ENCODE data around the gene WWOX. TPM values are rescaled to one million over a fixed set of nuclear protein-coding genes. Genes with fewer than 3 reads are reported as not detected.

WWOX gene
- total and polyA plus RNA-seq, 2 of the 8 experiments (the other 6 are each of a cell fraction or from before 2014, with no cell fraction given) = 5.4 to 16.7 TPM

GRCh38 chr16:78537511-78537910, 438.1 kb downstream of the WWOX start:
- Histone ChIP-seq H3K56ac (replicated peaks; ENCODE audit: insufficient read length, low read depth, low read length) (no peak overlapping the region), H3K4me2 (ENCODE audit: insufficient read depth in 1 of 2, low read depth in 2 of 2, low read length in 2 of 2) (no peak overlapping the region), H3K9ac (replicated peaks in 1 of 4; ENCODE audit: extremely low read depth in 1 of 4, low read depth in 3 of 4, low read length in 3 of 4) (no peak overlapping the region), H3K79me2 (ENCODE audit: control insufficient read depth in 1 of 2, insufficient read depth in 2 of 2, low read length in 2 of 2) (no peaks in the 10 kb centered on the region), H3K4me3 (ENCODE audit: extremely low read depth in 1 of 4, insufficient read depth in 2 of 4, low read depth in 3 of 4, low read length in 4 of 4) (no peak overlapping the region), H2AK5ac (ENCODE audit: low read depth, low read length) (no peak overlapping the region), H3K14ac (ENCODE audit: insufficient read length) (no peak overlapping the region), H3K9me3 (ENCODE audit: insufficient read depth in 2 of 2, low read depth in 1 of 2, low read length in 1 of 2) (no peaks in the 10 kb centered on the region), H4K20me1 (replicated peaks in 1 of 2; ENCODE audit: control insufficient read depth in 1 of 2, insufficient read depth in 2 of 2, low read length in 2 of 2) (no peaks in the 10 kb centered on the region), H3K23me2 (ENCODE audit: low read depth, low read length) (peaks cover 2% of the 10 kb centered on the region; the same call in 1 of the 2 replicates), H2AFZ (ENCODE audit: low read length) (no peak overlapping the region), H4K5ac (ENCODE audit: insufficient read length, low read depth, low read length) (no peak overlapping the region), H3K36me3 (ENCODE audit: control insufficient read depth in 2 of 4, insufficient read depth in 4 of 4, low read length in 3 of 4) (no peaks in the 10 kb centered on the region), H2BK5ac (ENCODE audit: low read depth, low read length) (no peak overlapping the region), H2BK15ac (ENCODE audit: low read length) (no peak overlapping the region), H3K27ac (ENCODE audit: low read depth, low read length) (no peak overlapping the region), H2BK20ac (ENCODE audit: low read length) (no peak overlapping the region), H3K4ac (replicated peaks; ENCODE audit: insufficient read length, low read depth, low read length) (no peak overlapping the region), H3K23ac (ENCODE audit: insufficient read length) (no peak overlapping the region), H2BK12ac (ENCODE audit: low read depth, low read length) (no peak overlapping the region), H3K18ac (ENCODE audit: extremely low read depth, low read length) (no peak overlapping the region), H3K27me3 (replicated peaks in 1 of 4; ENCODE audit: control insufficient read depth in 3 of 4, extremely low read depth in 1 of 4, insufficient read depth in 3 of 4, low read length in 3 of 4) (no peaks in the 10 kb centered on the region), H4K8ac (ENCODE audit: extremely low read depth, insufficient read depth, low read length) (no peak overlapping the region), H3K79me1 (ENCODE audit: low read depth, low read length) (no peaks in the 10 kb centered on the region), H2BK120ac (replicated peaks; ENCODE audit: low read depth, low read length) (no peak overlapping the region), H3K4me1 (replicated peaks in 1 of 4; ENCODE audit: control insufficient read depth in 3 of 4, insufficient read depth in 4 of 4, low read length in 3 of 4) (no peaks in the 10 kb centered on the region), H4K91ac (replicated peaks; ENCODE audit: insufficient read length, low read length) (no peak overlapping the region)
- POLR2A ChIA-PET (ENCODE audit: partially characterized antibody) = no interaction called here
- TF ChIP-seq JUN (IDR thresholded peaks at IDR 0.05; ENCODE audit: low read depth, low read length) (no peak), RAD21 (IDR thresholded peaks at IDR 0.05 in 1 of 2, conservative IDR thresholded peaks at IDR 0.05 in 1 of 2; ENCODE audit: low read depth in 2 of 2, low read length in 2 of 2) (no peak), HDAC2 (IDR thresholded peaks at IDR 0.05; ENCODE audit: borderline replicate concordance in 1 of 2, low read depth in 2 of 2, low read length in 2 of 2) (no peak), GABPA (IDR thresholded peaks at IDR 0.05; ENCODE audit: borderline replicate concordance, insufficient read depth, low read length) (no peak)
- no peak for FAIRE-seq
- CTCF ChIA-PET (ENCODE audit: partially characterized antibody) = interaction anchor here (1.6 kb wide), 1 partner anchor 16 kb away, joined by 4 read pairs; no protein-coding TSS in a partner anchor
- DNase-seq (ENCODE audit: low read depth in 1 of 2, low spot score in 2 of 2) = no peak
- 94% methylated on average over 10 of the region's 10 CpGs; no CpG with 5 or more reads in 1 of the 2 experiments for WGBS, 2 experiments (ENCODE audit: extremely low coverage in 1 of 2, insufficient coverage in 1 of 2, insufficient read length in 1 of 2, insufficient replicate concordance in 2 of 2, low coverage in 1 of 2, low lambda C conversion rate in 2 of 2, missing lambda C conversion rate in 1 of 2)

Measured in H1 (cell line).